Thoracic aorta (tissue), 2 donors: ENCODE results near the gene ATP23. TPM values are rescaled to one million over a fixed set of nuclear protein-coding genes. Genes with fewer than 3 reads are reported as not detected.

Experiments
- ATAC-seq: fragments of 150-250 bp; one replicate; pipeline ENCODE4 v1.8.0; 2017; ENCODE audit warnings: low read depth; ENCODE audit not compliant: insufficient number of reproducible peaks, low FRiP score
- DNase-seq: peaks from one replicate; pipeline ENCODE4 v3.0.0-alpha.2; 2020; ENCODE audit warnings: low spot score
- H3K27ac ChIP-seq, 2 donors: fragments of 200-600 bp; sonication (generic); 1 replicate in 1 of 2; 2 replicates in 1 of 2; pipeline ENCODE4 v1.5.1; 2016; ENCODE audit warnings: mild to moderate bottlenecking in 2 of 2, moderate library complexity in 2 of 2
- H3K27me3 ChIP-seq: fragments of 200-600 bp; sonication (generic); replicated peaks from 2 replicates; pipeline ENCODE4 v1.6.0; 2016; ENCODE audit warnings: mild to moderate bottlenecking; ENCODE audit not compliant: insufficient read depth
- H3K36me3 ChIP-seq: fragments of 200-600 bp; sonication (generic); one replicate; pipeline ENCODE4 v1.5.1; 2016
- H3K4me1 ChIP-seq, 2 donors: fragments of 200-600 bp; sonication (generic); 1 replicate in 1 of 2; 2 replicates in 1 of 2; pipeline versions ENCODE4 v1.5.1 to v1.6.0; 2016; ENCODE audit warnings: low read depth in 2 of 2, mild to moderate bottlenecking in 1 of 2; ENCODE audit not compliant: control insufficient read depth in 1 of 2
- H3K4me3 ChIP-seq: fragments of 200-600 bp; sonication (generic); 2 replicates; pipeline ENCODE4 v1.5.1; 2016; ENCODE audit warnings: mild to moderate bottlenecking
- H3K9me3 ChIP-seq: fragments of 200-600 bp; sonication (generic); 2 replicates; pipeline ENCODE4 v1.5.1; 2016
- total RNA-seq, 2 donors: library from RNA; depleted of rRNA; stranded (reverse); fragments of >200 nt; gene quantifications; one replicate each; pipeline versions ENCODE4 v1.1.0 to v1.2.3, GENCODE V29; 2016
- TF ChIP-seq, protein P1 (sequence below): fragments of 200-600 bp; sonication (generic); IDR thresholded peaks from one replicate; pipeline ENCODE4 v1.5.1; 2019; ENCODE audit warnings: antibody characterized with exemption

Gene ATP23
- total RNA-seq, 2 donors from 2014 or later = 4.4 to 7.4 TPM

DNA sequence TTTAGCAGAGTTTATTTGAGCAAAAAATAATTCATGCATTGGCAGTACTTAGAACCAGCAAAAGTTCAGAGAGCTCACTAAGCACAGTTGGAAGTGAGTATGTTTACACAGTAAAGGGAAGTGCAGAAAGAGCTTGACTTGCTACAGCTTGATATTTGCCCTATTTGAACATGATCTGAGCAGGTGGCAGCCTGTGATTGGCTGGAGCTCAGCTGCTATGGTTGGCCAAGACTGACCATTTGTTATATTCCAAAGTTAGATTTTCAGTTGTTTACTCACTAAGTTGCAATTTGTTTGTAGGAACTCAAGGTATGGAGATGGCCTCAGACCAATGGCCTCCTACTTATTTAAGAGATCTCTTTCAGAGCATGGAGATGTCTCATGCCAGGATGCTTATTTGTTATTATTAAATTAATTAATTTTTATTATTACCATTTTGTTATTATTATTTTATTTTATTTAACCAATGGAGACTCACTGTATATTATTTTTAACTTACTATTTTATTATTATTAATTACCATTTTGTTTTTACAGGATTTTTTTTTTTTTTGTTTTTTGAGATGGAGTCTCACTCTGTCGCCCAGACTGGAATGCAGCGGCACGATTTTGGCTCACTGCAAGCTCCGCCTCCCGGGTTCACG, 49.0 kb downstream of the ATP23 start:
- DNase-seq (no peak), ATAC-seq (no peak)
- TF ChIP-seq, protein P1, sequence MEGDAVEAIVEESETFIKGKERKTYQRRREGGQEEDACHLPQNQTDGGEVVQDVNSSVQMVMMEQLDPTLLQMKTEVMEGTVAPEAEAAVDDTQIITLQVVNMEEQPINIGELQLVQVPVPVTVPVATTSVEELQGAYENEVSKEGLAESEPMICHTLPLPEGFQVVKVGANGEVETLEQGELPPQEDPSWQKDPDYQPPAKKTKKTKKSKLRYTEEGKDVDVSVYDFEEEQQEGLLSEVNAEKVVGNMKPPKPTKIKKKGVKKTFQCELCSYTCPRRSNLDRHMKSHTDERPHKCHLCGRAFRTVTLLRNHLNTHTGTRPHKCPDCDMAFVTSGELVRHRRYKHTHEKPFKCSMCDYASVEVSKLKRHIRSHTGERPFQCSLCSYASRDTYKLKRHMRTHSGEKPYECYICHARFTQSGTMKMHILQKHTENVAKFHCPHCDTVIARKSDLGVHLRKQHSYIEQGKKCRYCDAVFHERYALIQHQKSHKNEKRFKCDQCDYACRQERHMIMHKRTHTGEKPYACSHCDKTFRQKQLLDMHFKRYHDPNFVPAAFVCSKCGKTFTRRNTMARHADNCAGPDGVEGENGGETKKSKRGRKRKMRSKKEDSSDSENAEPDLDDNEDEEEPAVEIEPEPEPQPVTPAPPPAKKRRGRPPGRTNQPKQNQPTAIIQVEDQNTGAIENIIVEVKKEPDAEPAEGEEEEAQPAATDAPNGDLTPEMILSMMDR = no peak
- no peak overlapping the region for H3K27ac ChIP-seq
- H3K4me1 ChIP-seq = no peaks in the 10 kb centered on the region
- H3K36me3 ChIP-seq = no peaks in the 10 kb centered on the region
- no peaks in the 10 kb centered on the region for H3K9me3 ChIP-seq
- H3K4me3 ChIP-seq = no peak overlapping the region
- H3K27me3 ChIP-seq = no peaks in the 10 kb centered on the region

- no peak overlapping the region for H3K27ac ChIP-seq
- TF ChIP-seq, protein P1 = no peak
- H3K27me3 ChIP-seq = no peaks in the 10 kb centered on the region
- H3K4me1 ChIP-seq = no peaks in the 10 kb centered on the region
- no peaks in the 10 kb centered on the region for H3K36me3 ChIP-seq
- ATAC-seq = no peak
- H3K9me3 ChIP-seq = peaks cover 15% of the 10 kb centered on the region
- H3K4me3 ChIP-seq = no peak overlapping the region
- DNase-seq = no peak
Observed at GRCh38 chr12:57992001-57992400, 50.6 kb downstream of the ATP23 start.

- no peaks in the 10 kb centered on the region for H3K27me3 ChIP-seq
- no peak for ATAC-seq
- peaks cover 22% of the 10 kb centered on the region for H3K9me3 ChIP-seq
- no peaks in the 10 kb centered on the region for H3K36me3 ChIP-seq
- TF ChIP-seq, protein P1 = no peak
- no peaks in the 10 kb centered on the region for H3K4me1 ChIP-seq
- no peak overlapping the region for H3K4me3 ChIP-seq
- no peak for DNase-seq
- H3K27ac ChIP-seq = no peak overlapping the region
Observed at GRCh38 chr12:57993030-57993429, 51.7 kb downstream of the ATP23 start.

DNA sequence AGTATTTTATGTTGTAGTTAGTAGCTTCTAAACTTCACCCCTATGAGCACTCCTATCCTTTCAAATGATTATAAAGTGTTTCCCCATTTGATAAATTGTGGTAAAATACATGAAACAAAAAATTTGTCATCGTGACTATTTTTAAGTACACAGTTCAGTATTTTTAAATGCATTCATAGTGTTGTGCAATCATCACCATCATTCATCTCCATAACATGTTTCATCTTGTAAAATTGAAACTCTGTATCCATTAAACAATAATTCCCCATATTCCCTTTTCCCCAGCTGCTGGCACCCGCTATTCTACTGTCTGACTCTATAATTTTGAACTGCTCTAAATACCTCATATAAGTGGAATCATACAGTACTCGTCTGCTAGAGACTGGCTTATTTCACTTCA, 52.5 kb downstream of the ATP23 start:
- DNase-seq = no peak
- peaks cover 22% of the 10 kb centered on the region for H3K9me3 ChIP-seq
- H3K36me3 ChIP-seq = no peaks in the 10 kb centered on the region
- H3K27me3 ChIP-seq = no peaks in the 10 kb centered on the region
- TF ChIP-seq, protein P1 = no peak
- H3K27ac ChIP-seq = no peak overlapping the region
- no peak for ATAC-seq
- no peak overlapping the region for H3K4me3 ChIP-seq
- no peaks in the 10 kb centered on the region for H3K4me1 ChIP-seq

DNA sequence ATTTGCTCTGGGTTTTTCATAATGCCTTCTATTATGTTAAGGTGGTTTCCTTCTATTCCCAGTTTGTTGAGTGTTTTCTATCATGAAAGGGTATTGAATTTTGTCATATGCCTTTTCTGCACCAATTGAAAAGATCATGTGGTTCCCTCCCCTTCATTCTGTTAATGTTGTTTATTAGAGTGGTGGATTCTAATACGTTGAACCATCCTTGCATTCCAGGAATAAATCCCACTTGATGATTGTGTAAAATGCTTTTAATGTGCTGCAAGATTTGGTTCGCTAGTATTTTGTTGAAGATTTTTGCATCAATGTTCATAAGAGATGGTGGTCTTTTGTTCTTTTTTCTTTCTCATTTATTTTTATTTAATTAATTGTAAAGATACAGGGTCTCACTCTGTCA, 55.2 kb downstream of the ATP23 start:
- peaks cover 24% of the 10 kb centered on the region for H3K9me3 ChIP-seq
- H3K4me3 ChIP-seq = no peak overlapping the region
- ATAC-seq = no peak
- no peak for DNase-seq
- H3K4me1 ChIP-seq = no peaks in the 10 kb centered on the region
- TF ChIP-seq, protein P1 = no peak
- no peak overlapping the region for H3K27ac ChIP-seq
- no peaks in the 10 kb centered on the region for H3K36me3 ChIP-seq
- H3K27me3 ChIP-seq = no peaks in the 10 kb centered on the region
